Kasumi-1 (cell line): Measurements from ENCODE around the gene OPCML.

ENCODE experiments used
- DNase-seq, 2 experiments: peaks; one replicate each; lab custom pipeline; 2025; lab: John Stamatoyannopoulos, UW

OPCML gene

DNA sequence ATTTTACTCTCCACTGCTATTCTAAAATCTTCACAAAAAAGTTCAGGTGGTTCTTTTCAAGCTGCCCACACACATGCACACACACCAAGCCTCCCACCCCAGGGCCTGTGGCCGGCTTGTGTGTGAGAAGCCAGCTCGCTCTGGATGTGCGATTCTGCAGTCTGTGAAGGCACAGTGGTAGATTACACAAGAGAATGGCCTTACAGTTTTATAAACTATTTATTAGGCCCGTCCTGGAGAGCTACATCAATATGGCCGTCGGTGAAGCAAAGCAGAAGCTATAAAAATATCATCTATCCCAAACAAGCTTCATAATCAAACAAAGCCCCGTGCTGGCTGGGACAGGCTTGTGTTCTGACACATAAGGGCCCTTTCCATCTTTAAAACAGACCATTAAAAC is 240.5 kb downstream of the OPCML start:
- no peak for DNase-seq

DNA sequence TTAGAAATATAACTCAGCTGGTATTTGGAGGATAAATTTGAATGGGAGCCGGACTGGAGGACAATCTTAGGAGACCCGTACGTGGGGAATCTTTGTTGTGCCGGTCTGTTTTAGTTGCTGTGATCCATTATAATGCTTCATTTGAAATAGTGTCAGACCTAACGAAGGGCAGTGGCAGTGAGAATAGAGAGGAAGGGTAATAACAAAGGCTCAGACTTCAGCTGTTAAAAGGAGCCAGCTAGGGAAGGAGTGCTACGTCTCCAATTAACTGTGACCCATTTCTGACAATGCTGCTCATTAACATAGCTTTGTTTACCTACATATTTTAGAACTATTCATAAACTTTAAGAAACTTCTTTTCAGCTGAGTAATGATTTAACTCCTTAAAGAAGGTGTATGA is 246.9 kb downstream of the OPCML start:
- no peak for DNase-seq

GRCh38 chr11:133284156-133284555 is 248.1 kb downstream of the OPCML start:
- DNase-seq: no peak

GRCh38 chr11:133277886-133278285 is 254.4 kb downstream of the OPCML start:
- DNase-seq: no peak

GRCh38 chr11:133271871-133272776 is 260.2 kb downstream of the OPCML start:
- no peak for DNase-seq

GRCh38 chr11:133271206-133271605 is 261.1 kb downstream of the OPCML start:
- DNase-seq: no peak

GRCh38 chr11:133269267-133269666 is 263.0 kb downstream of the OPCML start:
- DNase-seq: no peak

GRCh38 chr11:133266986-133267385 is 265.3 kb downstream of the OPCML start:
- no peak for DNase-seq

GRCh38 chr11:133265530-133266035 is 266.7 kb downstream of the OPCML start:
- no peak for DNase-seq

DNA sequence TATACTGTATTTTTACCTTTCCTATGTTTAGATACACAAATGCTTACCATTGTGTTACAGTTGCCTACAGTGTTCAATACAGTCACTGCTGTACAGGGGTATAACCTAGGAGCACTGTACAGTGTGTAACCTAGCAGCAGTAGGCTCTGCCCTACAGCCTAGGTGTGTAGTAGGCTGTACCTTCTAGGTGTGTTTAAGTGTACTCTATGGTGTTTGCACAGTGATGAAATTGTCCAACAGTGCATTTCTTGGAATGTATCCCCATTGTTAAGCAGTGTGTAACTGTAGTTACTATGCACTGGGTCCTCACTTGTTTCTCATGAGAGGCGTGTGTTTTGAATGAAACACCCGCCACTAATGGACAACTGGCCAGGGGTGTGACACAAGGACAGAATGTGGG is 269.0 kb downstream of the OPCML start:
- DNase-seq: no peak

DNA sequence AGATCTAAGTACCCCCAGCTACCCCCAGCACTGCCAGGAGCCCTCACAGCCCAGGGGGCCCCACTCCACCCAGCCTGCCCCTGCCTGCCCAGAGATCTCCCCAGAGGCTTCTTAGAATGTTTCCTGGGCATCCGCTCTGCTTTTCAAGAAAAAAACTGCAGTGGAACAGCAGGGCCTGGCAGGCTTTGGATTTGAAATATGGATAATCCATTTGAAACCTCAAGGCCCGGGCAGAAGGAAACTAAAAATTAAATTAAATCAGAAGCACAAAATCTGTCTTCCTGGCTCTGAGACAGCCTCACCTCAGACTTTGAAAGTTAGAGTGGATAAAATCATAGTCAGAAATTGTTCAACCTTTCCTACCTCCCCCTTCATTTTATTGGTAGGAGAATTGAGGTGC is 273.6 kb downstream of the OPCML start:
- no peak for DNase-seq

GRCh38 chr11:133254601-133255000 is 277.7 kb downstream of the OPCML start:
- no peak for DNase-seq

DNA sequence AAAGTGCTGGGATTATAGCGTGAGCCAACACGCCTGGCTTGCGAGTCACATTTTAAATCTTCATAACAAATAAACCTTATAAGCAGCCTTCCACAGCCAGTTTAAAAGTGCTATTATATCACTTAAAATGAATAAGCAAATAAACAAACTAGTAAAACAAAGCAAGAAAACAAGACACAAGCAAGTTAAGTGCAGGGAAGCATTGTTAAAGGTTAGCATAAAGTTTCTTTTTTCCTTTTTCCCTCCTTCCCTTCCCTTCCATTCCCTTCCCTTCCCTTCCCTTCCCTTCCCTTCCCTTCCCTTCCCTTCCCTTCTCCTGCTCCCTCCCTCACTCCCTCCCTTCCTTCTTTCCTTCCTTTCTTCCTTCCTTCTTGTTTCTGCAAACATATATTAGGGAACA is 278.7 kb downstream of the OPCML start:
- DNase-seq: no peak

GRCh38 chr11:133251841-133252240 is 280.5 kb downstream of the OPCML start:
- DNase-seq: no peak

DNA sequence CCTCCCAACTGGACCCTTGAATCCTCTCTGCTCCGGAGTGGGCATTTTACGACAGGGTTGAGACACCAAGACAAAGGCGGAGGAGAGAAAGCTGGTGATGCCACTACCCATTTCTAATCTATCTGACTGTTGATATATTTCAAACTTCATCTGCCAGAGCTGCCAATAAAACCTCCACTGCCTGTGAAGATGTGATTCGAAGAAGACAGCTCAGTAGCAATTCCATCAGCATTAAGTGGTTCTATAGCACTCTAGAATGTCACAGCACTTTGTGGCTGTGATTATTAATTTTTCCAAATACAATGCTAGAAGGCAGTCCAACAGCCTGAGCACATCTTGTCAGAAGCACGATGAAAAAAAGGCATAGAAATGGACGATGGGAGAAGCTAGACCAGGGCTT is 282.8 kb downstream of the OPCML start:
- DNase-seq: no peak

- no peak for DNase-seq
Observed at GRCh38 chr11:133249065-133249464, 283.2 kb downstream of the OPCML start.

GRCh38 chr11:133243832-133244231 is 288.5 kb downstream of the OPCML start:
- no peak for DNase-seq

DNA sequence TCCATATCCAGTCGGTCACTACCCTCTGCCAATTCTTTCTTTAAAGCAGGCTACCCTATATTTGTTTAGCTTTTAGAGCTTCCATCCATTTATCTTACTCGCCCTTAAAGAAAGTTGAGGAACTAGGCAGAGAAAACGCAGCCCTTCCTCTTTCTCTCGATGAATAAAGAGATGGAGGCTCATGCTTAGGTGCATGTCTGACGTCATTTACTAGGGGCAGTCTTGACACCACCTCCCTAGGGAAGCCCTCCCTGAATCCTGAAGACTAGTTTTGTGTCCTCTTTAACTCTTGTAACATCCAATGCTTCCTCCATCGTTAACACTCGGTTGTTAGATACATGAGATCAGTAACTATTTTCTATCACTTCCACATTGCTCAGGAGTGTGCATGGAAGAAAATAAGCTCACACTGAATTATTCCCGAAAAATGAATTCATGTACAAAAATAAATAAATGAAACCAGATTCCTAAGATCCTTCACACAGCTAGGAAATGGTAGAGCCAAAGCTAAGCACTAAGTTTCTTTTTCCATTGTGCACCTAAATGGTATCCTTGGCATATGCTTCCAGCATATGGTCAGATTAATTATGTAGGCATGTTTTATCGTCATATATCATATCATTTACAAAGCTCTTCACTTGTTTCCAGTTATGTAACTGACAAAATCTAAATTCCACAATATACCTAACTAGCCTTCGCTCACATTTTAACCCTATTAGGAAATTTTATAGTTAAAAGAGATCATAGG is 291.2 kb downstream of the OPCML start:
- DNase-seq: no peak

GRCh38 chr11:133239575-133239974 is 292.7 kb downstream of the OPCML start:
- no peak for DNase-seq

- DNase-seq: no peak
Observed at GRCh38 chr11:133238495-133238894, 293.8 kb downstream of the OPCML start.

DNA sequence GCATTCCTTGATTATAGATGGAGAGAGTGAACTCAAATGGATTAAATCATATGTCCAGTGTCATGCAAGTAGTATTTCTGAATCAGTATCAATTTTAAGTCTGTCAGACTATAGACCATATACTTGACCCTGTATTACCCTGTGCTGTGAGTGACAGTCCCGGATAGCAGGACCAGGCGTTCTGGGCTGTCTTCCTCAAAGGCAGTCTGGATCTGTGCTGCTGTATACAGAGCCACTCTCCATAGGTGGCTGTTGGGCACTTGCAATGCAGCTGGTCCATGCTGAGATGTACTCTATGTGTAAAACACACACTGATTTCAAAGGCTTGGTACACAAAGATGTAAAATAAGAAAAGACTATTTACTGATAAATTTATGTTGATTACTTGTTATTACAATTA is 294.3 kb downstream of the OPCML start:
- no peak for DNase-seq

DNA sequence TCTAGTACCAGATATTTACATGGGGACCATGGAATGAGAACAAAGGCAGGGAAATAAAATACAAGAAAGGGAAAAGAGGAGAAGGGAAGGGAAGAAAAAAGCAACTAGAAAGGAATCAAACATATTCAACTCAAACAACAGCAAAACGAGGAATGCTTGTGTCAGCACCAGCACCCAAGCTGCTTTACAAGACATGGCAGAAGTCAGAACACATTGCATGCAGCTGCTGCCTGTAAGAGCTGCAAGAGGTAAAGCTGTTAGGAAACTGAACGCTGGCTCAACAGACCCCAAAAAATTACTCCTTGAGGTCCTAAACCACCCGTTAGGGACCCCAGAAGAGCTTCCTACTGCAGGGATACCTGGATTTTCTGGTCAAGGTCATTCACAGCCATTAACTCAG is 296.9 kb downstream of the OPCML start:
- no peak for DNase-seq

DNA sequence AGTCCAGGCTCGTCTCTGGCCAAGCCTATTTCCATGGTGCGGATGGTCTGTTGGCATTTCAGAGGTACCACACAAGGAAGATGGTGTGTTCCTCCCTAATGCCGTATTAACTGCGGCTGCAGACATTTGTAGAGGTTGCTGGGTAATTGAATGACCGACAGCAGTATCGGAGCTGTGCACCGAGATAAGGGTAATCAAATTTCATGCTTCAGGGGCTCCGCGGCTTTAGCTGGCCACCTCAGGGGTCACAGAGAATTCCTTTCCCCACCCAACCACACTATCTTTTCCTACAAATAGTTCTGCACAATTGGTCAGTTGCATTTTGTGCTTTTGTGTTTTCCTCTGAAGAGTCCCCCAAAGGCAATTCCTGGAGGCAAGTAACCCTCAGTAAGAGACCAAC is 297.4 kb downstream of the OPCML start:
- DNase-seq: no peak
